GM18507 (cell line): ENCODE results near the gene ERI2.
A peak's percentile ranks its signal among the peaks of the same experiment; 100 is the strongest.

ENCODE experiments used
- DNase-seq: peaks from one replicate; pipeline ENCODE4 v3.0.0; 2011; ENCODE audit warnings: low read depth; ENCODE audit not compliant: insufficient read length; ENCODE audit errors: extremely low spot score
- FAIRE-seq: peaks from 2 replicates; lab custom pipeline; 2011; peaks lifted over from hg19 to GRCh38; lab: Jason Lieb, UNC

ERI2 gene

GRCh38 chr16:20806168-20807050, at the start of gene ERI2, which contains the start of gene REXO5:
TSS of gene ERI2 (minus strand) at chr16:20806472. CDS start at chr16:20806430, 42 bp downstream.
TSS of gene REXO5 (plus strand) at chr16:20806527. CDS start at chr16:20806954, 427 bp downstream.
- peak; percentile 88 for FAIRE-seq
- peak; percentile 87 for DNase-seq

- FAIRE-seq (no peak), DNase-seq (no peak)
Measured at GRCh38 chr16:20854963-20855362, 48.7 kb upstream of the ERI2 start.

GRCh38 chr16:20853981-20854620, 47.8 kb upstream of the ERI2 start:
- no peak for FAIRE-seq
- no peak for DNase-seq

- DNase-seq (no peak), FAIRE-seq (no peak)
Measured at GRCh38 chr16:20853143-20853542, 46.9 kb upstream of the ERI2 start.

GRCh38 chr16:20851601-20852000, 45.3 kb upstream of the ERI2 start:
- FAIRE-seq = no peak
- no peak for DNase-seq

GRCh38 chr16:20850981-20851380, 44.7 kb upstream of the ERI2 start:
- no peak for DNase-seq
- FAIRE-seq = no peak

GRCh38 chr16:20849589-20850390, 43.5 kb upstream of the ERI2 start:
- FAIRE-seq (peak; percentile 88), DNase-seq (no peak)

GRCh38 chr16:20847550-20847949, 41.3 kb upstream of the ERI2 start:
- no peak for DNase-seq
- FAIRE-seq = no peak

GRCh38 chr16:20846551-20846950, 40.3 kb upstream of the ERI2 start:
- FAIRE-seq = no peak
- no peak for DNase-seq

- DNase-seq (no peak), FAIRE-seq (no peak)
Measured at GRCh38 chr16:20846030-20846429, 39.8 kb upstream of the ERI2 start.

GRCh38 chr16:20844588-20844987, 38.3 kb upstream of the ERI2 start:
- DNase-seq = no peak
- no peak for FAIRE-seq

- DNase-seq (no peak), FAIRE-seq (no peak)
Measured at GRCh38 chr16:20844054-20844453, 37.8 kb upstream of the ERI2 start.

GRCh38 chr16:20839504-20839903, 33.2 kb upstream of the ERI2 start:
- no peak for DNase-seq
- no peak for FAIRE-seq

- no peak for DNase-seq
- FAIRE-seq = no peak
Measured at GRCh38 chr16:20838240-20838639, 32.0 kb upstream of the ERI2 start.

GRCh38 chr16:20833086-20833485, 26.8 kb upstream of the ERI2 start:
- no peak for FAIRE-seq

GRCh38 chr16:20830372-20830771, 24.1 kb upstream of the ERI2 start:
- no peak for DNase-seq
- FAIRE-seq = no peak

More at GRCh38 chr16:20833086-20833485, 26.8 kb upstream of the ERI2 start:
- no peak for DNase-seq

- DNase-seq (no peak), FAIRE-seq (no peak)
Measured at GRCh38 chr16:20829536-20829935, 23.3 kb upstream of the ERI2 start.

- FAIRE-seq = no peak
- no peak for DNase-seq
Measured at GRCh38 chr16:20826039-20826566, 19.8 kb upstream of the ERI2 start.

- no peak for FAIRE-seq
- no peak for DNase-seq
Measured at GRCh38 chr16:20822521-20823325, 16.5 kb upstream of the ERI2 start.
